GM12865 (cell line): ENCODE data around the gene RECQL5.

Experiments used
- DNase-seq: peaks from one replicate; pipeline ENCODE4 v3.0.0; 2010; ENCODE audit warnings: low read depth
- H3K4me3 ChIP-seq: 2 replicates; pipeline ENCODE4 v1.5.1; 2011; ENCODE audit warnings: mild to moderate bottlenecking, low read depth, low read length, control low read depth
- TF ChIP-seq, protein P1 (sequence below): IDR thresholded peaks from 2 replicates; pipeline ENCODE4 v1.5.1; 2011; ENCODE audit warnings: low read length, control low read depth, low read depth, inconsistent platforms; ENCODE audit not compliant: insufficient read depth; ENCODE audit errors: missing control alignments

RECQL5 gene

GRCh38 chr17:75604034-75604695 is 62.8 kb downstream of the RECQL5 start:
- no peak overlapping the region for H3K4me3 ChIP-seq
- TF ChIP-seq, protein P1, sequence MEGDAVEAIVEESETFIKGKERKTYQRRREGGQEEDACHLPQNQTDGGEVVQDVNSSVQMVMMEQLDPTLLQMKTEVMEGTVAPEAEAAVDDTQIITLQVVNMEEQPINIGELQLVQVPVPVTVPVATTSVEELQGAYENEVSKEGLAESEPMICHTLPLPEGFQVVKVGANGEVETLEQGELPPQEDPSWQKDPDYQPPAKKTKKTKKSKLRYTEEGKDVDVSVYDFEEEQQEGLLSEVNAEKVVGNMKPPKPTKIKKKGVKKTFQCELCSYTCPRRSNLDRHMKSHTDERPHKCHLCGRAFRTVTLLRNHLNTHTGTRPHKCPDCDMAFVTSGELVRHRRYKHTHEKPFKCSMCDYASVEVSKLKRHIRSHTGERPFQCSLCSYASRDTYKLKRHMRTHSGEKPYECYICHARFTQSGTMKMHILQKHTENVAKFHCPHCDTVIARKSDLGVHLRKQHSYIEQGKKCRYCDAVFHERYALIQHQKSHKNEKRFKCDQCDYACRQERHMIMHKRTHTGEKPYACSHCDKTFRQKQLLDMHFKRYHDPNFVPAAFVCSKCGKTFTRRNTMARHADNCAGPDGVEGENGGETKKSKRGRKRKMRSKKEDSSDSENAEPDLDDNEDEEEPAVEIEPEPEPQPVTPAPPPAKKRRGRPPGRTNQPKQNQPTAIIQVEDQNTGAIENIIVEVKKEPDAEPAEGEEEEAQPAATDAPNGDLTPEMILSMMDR, result no peak
- DNase-seq, result no peak

DNA sequence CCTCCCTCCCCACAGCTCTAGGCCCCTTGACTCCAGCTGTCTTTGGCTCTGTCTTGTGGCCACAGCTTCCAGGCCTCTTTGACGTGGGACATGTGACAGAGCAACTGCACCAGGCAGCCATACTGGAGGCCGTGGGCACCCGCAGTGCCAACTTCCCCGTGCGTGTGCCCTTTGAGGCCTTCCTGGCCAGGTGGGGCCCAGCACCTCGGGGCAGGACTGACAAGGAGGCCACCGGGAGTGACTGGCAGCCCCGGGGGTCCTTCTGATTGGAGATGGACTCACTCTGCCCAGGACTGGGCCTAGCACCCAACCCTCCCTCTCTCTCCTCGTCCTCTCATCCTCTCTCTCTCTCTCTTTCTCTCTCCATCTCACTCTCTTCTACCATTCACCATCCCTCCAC is 63.8 kb downstream of the RECQL5 start:
- no peak for DNase-seq
- TF ChIP-seq, protein P1, result no peak
- H3K4me3 ChIP-seq, result no peak overlapping the region

DNA sequence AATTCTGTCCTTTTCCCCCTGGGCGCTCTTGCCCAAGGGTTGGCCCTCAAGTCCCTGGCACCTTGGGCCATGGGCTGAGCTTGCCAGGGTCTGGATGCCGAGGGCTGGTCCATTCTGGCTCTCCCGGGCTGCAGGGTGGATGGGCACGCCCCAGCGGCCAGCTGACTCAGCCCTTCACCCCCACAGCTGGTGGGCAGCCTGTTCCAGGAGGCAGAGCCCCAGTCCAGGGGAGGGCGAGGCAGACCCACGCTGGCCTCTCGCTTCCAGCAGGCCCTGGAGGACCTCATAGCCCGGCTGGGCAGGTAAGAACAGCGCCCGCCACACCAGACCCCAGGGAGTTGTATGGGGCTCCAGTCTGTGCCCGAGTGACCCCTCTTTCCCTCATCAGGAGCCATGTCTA is 64.3 kb downstream of the RECQL5 start:
- DNase-seq, result no peak
- TF ChIP-seq, protein P1, result no peak

DNA sequence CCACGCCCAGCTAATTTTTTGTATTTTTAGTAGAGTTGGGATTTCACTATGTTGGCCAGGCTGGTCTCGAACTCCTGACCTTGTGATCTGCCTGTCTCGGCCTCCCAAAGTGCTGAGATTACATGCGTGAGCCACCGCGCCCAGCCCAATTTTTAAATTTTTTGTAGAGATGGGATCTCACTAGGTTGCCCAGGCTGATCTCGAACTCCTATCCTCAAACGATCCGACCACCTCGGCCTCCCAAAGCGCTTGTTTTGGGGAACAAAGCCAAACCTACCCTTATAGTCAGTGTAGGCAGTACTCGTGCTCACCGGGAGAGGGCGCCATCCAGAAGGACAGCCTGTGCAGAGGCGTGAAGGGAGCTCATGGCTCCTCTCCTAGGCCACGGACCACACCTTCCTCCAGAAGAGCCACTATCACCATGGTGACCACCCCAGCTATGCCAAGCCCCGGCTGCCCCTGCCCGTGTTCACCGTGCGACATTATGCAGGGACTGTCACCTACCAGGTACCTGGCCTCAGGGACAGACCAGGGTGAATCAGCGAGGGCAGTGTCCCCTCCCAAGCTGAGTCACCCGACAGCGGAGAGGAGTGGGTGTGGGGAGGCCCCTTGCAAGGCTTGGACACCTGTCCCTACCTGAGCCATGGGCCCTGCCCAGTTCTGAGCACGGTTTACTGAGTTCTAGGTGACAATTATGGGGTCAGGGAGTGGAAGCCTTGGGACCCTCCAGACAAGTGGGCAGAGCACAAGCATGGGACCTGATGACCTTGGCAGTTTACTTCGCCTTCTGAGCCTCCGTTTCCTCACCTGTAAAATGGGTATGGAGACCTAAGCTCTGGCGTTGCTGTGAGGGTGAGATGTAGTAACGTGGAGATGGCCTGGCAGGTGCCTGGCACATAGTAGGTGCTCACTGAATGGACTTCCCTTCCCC is 65.6 kb downstream of the RECQL5 start:
- TF ChIP-seq, protein P1, result peak; percentile 90
- no peak overlapping the region for H3K4me3 ChIP-seq
- peak; percentile 68 for DNase-seq

More for the DNA sequence above, 64.3 kb downstream of the RECQL5 start:
- no peak overlapping the region for H3K4me3 ChIP-seq

DNA sequence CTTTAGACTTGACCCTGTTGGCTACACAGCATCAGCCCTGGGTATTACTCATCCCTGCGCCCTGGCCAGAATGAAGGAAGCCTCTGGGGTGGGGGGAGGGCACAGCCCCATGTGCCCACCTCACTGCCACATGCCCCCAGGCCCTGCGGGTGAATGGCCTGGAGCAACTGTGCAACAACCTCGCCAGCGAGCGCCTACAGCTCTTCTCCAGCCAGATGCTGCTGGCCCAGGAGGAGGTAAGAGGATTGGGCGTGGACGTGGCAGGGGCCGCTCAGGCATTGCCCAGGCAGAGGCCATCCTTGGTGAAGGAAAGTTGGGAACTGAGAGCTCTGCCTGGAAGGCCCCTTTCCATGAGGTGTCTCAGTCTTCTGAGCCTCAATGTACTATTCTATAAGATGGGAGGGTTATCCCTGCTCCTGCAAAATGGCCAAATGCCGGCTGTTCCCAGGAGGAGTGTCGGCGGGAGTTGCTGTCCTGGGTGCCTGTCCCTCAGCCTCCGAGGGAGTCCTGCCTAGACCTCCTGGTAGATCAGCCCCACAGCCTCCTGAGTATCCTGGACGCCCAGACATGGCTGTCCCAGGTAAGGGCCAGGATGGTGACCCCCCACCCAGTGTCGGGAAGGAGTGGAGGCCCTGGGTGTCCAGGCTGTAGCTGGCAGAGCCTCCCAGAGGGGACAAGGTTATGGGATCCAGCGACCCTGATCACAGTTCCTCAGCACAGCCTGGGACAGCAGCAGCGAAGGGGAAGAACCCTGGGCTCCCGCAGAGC is 70.5 kb downstream of the RECQL5 start:
- DNase-seq, result no peak
- TF ChIP-seq, protein P1, result no peak
- H3K4me3 ChIP-seq, result no peak overlapping the region

GRCh38 chr17:75595920-75596313 is 71.0 kb downstream of the RECQL5 start:
- TF ChIP-seq, protein P1, result no peak

More at GRCh38 chr17:75595920-75596313, 71.0 kb downstream of the RECQL5 start:
- DNase-seq, result no peak
- no peak overlapping the region for H3K4me3 ChIP-seq
